Fibroblast of peridontal ligament (primary cell): ENCODE results near the gene ENHO.

ENCODE experiments used
- DNase-seq: peaks from one replicate; pipeline ENCODE4 v3.0.0-alpha.2; 2010; ENCODE audit errors: extremely low read depth

ENHO gene

GRCh38 chr9:34524349-34524748 lies 1.6 kb upstream of the ENHO start:
- no peak for DNase-seq

DNA sequence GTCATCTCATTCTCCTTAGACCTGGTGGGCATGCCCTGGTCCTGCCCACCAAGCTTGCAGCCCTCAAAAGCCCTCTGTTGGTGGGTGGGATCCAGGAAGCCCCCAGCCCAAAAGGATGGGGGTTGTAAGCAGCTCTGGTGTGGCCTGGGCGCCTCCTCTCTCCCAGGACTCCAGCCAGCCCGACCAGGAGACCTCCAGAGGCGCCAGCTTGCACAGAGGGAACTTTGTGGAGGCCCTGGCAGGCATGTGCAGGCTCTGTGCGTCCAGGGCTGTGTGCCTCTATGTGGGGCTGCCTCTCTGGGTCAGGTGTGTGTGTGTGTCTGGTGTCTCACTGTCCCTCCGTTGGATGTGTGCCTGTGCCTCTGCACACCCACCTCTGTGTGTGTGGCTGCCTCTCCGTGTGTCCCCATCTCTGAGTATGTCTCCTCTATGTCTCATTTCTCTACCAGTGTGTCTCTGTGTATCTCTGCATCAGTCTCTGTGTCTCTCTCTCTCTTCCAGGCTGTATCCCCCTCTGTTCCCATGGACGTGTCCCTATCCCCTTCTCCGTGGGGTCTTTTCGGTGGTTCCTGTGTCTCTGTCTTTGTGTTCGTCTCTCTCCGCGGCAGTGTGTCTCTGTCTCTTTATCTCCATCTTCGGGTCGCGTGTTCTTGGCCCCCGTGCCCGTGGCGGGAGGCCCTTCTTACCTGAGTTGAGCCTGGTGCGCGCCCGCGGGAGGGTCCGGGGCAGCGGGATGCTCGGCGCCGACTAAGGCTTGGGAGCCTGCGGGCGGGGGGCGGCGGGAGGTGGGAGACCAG lies 501 bp downstream of the ENHO start:
- DNase-seq: no peak

DNA sequence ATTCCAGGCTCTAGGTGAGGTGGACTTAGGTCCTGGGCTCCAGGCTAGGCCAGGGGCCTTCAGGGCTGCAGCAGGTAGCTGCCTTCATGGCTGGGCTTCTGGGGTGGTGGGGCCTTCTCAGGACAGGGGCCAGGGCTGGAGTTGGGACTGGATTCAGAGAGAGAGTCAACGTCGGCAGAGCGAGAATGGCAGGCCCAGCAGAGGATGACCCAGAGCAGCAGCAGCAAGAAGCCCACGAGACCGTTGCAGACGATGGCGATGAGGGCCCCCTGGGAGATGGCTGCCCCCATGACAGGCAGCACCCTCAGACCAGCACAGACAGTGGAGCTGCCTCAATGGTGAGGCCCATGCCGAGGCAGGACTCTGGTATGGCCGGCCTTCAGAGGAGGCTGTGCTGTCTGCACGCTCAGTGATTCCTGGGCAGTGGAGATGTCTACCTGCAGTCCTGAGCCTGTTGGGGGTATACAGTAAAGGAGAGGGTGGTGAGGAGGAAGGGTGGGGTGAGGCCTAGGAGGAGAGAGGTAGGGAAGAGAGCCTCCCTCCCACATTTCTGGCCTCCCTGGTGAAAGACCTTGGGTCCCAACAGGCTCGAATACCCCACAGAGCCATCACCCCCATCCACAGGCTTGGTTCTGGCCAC lies 1.3 kb downstream of the ENHO start:
- DNase-seq: no peak

DNA sequence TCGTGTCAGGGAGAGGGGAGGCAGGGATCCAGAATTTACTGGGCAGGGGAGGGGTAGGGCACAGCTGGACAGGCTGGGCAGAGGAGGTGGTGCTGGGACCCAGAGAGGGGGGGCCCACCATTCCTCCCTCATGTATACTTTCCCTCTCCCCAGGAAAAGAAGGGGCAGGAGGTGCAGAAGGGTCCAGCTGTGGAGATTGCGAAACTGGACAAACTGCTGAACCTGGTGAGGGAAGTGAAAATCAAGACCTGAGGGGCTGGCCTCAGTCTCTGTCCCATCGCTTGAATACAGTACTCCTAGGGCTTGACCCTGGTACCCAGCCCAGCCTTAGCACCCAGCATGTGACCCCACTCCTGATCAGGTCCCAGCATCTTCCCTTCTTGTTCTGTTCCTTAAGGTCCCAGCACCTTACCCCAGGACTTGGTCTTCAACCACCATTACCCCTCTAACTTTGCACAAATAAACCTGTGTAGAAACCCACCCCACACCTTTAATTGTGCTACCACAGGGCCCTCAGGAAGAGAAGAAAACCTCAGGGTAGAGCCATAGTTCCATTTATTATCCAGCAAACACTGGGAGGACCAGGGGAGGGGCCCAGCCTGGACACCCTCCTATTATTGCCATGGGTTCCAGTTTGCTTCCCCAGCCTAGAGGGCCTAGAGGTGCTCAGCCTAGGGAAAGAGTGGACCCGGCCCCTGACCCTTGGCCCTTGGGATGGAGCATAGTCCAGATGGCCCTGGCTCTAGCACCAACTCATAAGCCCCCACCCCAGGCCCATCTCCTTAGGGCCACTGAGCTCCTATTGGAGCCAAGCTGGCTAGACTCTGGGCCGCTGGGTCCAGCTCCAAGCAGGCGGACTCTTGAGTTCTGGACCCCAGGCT lies 2.0 kb downstream of the ENHO start:
- DNase-seq: no peak

- no peak for DNase-seq
Observed at GRCh38 chr9:34520096-34520495, 2.7 kb downstream of the ENHO start.

DNA sequence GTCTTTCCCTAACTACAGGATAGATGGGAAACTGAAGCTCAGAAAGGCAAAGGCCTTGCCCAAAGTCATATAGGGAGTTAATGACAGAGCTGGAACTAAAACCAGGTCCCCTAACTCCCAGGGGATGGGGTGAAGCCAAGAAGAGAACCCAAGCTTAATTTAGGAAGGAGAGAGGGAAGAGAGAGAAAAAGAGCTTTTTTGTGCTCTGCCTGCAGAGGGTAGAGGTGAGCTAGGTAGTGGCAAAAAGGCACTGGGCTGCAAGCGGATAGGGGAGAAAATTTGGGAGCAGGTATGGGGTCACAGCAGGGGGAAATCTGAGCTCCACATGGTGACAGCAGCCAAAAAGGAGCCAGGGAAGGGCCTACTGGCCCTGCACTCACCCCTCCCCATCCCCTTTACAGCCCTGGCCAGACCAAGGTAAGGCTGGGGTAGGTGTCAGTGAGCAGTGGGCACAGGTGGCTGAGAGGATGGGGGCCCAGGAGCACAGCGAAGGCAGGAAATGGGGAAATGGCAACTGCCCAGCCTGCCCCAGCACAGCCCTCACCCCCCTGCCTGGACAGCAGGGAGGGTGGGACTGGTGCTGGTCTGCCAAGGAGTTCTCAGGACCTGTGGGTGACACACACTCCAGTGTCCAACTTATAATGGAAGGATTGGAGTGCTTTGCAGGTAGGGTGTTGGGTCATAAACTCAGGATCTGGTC lies 3.3 kb downstream of the ENHO start:
- no peak for DNase-seq

- no peak for DNase-seq
Observed at GRCh38 chr9:34518896-34519295, 3.9 kb downstream of the ENHO start.

- no peak for DNase-seq
Observed at GRCh38 chr9:34518110-34518616, 4.6 kb downstream of the ENHO start.

DNA sequence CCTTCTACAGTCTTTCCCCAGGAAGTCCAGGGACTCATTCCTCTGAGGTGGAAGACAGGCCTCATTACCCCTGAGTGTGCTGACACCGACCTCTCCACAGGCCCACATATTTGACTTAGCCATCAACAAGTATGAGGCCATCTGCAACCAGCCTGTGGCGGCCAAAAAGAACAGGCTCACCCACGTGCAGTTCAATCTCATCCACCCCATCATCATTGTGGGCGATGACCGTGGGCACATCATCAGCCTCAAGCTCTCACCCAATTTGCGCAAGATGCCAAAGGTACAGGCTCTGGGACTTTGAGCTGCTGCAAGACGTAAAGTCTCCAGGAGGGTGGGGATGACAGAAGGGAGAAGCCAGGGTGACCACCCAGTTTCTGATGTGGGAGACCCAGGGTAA lies 5.6 kb downstream of the ENHO start:
- no peak for DNase-seq

DNA sequence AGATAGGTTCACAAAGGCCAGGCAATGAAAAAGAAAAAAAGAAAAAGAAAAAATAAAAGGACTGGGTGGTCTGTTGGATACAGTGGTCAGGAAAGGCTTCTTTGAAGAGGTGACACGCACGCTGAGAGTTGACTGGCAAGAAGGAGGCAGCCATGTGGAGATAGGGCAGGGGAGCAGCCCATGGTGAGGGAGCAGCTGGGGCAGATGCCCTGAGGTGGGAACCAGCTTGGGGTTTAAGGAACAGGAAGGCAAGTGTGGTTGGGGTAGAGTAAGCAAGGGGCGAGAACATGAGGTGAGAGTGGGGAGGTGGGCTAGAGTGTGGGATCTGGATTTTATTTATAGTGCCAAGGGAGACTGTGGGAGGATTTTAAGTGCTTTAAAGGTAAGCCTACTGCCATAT lies 6.8 kb downstream of the ENHO start:
- no peak for DNase-seq

DNA sequence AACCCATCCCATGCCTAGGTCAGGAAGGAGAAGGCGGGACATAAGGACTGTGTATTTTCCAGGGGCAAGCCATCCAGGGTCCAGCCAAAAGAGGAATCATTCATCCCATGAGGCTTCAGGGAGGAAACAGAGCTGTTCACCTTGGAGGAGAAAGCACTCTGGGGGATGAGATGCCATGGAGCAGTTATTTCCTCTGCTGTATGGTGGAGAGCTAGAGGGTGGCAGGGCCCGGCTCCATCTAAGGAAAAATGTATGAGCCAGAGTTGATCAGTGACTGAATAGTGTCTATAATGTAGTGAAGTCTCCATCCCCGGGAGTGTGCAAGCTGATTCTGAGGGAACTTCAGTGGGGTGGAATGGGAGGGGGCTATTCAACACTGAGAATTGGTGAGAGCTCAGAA lies 8.0 kb downstream of the ENHO start:
- DNase-seq: no peak

DNA sequence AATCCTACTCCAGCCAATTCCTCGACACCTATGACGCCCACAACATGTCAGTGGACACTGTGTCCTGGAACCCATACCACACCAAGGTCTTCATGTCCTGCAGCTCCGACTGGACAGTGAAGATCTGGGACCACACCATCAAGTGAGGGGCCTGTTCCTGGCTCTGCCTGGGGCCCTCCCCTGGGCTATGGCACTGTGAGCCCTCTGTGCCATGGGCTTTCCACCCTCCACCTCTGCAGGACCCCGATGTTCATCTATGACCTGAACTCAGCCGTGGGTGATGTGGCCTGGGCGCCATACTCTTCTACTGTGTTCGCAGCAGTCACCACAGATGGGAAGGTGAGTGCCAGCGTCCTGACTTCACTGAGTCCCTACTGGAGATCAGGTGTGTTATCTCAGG lies 8.4 kb downstream of the ENHO start:
- no peak for DNase-seq

DNA sequence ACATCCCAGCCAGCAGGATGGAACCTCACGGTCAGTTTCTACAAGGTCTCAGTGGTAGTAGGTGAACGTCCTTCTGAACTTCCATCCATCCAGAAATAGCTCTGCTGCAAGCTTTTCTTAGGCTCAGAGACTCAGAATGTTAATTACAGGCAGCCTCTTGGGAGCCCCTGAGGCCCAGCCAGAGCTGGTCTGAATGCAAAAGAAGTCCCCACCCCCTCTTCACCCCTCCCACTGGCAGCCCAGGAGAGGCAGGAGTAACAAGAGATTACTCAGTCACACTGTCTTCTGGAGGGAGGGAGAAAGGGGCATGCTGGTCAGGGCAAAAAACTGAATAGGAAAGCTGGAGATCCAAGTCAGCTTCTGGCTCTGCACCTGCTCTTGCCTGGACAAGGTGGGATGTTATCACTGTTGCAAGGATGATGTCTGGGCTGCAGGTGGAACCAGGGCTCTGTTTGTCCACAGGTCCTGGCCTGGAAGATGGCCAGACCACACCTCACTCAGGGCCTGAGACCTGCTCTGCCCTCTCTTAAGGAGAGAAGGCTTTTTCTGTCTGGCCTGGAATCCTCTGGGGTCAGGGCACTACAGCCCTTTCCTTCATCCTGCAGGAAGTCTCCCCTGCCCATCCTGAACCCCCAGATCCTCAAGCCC lies 9.1 kb downstream of the ENHO start:
- peak; percentile 54 for DNase-seq

GRCh38 chr9:34512131-34513078 lies 10.4 kb downstream of the ENHO start:
- no peak for DNase-seq

DNA sequence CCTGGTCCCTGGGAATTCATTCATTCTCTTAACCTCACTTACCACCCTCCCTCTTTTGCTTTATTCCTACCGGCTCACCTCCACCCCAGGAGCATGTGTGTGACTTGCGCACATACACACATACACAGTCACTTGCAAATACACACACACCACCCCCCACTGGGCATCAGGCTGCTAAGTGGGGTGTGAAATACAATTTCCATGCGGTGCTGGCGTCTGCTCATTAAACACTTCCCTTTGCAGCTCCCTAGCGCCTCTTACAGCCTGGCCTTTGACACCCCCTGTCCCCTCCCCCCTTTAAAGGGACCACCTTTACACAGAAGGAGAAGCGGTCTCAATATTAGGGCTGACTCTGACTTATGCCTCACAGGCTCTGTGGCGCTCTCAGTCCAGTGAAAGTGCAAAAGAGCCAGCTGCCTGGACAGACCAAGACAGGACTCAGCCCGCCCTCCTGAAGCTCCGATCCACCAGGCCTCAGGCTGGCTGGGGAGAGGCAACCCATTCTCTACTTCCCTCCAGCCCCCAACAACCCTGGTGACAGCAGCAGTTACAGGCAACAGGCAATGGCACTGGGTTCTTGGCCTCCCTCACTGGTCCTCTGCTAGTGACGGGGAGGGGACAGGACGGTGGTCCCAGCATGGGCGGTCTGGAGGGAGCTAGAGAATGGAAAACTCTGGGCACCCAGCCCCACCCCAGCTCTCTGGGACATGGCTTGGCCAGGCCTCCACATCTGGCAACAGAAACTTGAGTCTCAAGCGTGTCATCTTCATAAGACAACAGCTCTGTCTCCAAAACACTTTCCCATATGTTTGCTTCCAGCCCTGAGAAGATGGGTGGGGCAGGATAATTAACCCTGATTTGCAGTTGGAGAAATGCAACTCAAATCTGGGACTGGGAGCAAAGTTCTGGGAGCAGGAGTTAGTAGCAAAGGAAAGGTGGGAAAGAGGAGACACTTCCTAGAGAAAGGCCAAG lies 12.0 kb downstream of the ENHO start:
- no peak for DNase-seq

DNA sequence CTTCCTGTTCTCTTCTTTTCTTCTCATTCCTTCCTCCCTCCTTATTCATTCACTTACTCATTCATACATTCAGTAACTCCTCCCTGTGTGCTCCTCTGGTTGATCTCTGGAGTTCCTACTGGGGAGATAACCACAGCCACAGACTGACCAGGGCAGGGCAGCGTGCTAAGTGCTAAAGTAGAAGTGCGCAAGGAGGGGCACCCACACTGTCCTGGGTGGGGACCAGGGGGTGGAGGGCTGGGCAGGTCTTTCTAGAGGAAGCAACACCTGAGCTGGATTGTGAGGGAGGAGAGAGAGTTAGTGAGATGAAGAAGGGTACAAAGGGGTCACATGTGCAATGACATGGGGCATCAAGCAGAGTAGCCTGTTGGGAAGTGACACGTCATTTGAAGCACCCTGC lies 13.8 kb downstream of the ENHO start:
- DNase-seq: no peak

GRCh38 chr9:34508463-34508862 lies 14.3 kb downstream of the ENHO start:
- DNase-seq: no peak

DNA sequence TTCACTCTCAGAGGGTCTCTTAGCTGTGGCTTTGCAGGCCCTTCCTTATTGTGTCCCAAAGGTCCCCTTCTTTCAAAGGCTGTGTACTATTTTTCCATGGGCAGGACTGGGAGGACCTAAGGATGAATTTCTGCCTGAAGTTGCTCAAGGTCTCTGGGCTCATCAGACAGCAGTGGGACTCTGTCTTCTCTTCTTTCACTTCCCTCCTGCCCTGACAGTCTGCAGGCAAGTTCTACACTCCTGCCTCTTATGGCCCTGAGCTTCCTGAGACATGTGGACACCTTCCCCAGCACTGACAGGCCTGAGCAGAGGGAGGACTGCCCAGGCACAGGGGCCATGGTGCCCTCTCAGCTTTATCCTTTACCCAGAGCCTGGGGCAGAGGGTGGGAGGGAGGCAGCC lies 14.8 kb downstream of the ENHO start:
- DNase-seq: no peak

DNA sequence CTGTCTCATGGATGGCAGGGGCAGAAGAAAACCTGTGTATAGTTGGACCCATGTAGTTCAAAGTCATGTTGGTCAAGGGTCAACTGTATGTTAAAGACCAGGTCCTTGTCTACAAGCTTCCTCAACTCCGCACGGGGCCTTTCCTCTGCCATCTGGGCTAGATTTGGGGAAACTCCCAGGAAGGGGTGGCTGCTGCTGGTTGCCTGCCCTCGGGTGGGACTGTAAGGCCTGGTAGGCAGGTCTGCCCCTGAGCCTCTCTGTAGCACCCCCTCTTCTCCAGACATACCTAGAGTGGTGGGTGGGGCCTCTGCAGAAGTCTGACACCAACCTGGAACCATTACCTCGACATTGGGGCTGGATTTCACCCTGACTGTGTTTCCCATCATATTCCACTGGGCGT lies 15.2 kb downstream of the ENHO start:
- DNase-seq: no peak
